ENCODE results near the gene BAD. TPM values are rescaled to one million over a fixed set of nuclear protein-coding genes. Genes with fewer than 3 reads are reported as not detected.

Gene BAD
- total and polyA plus RNA-seq, 10 of the 15 experiments (the other 5 are each of a cell fraction or from before 2014, with no cell fraction given): 1.5 to 67.2 (median 39.6) TPM

DNA sequence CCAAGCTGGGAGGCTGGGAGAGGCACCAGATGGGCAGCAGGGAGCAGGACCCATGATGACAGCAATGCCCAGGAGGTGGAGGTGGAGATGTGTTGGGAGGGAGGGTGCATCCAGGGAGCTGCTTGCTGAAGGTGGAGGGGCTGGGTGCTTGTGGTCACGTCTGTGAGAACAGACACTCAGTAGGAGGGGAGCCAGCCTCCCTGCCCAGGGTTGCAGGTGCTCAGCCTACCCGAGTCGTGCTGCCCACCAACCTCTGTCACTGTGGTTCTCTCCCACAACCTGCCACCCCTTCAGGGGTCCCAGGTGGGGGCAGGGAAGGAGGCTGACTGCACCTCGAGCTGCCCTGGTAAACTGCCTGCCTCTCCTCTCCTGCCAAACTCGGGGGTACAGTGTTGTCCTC, 38.9 kb upstream of the BAD start:
- ChIA-PET CTCF (interaction anchor here (0.7 to 3.6 kb wide), 5 partner anchors 9 to 459 kb away, joined by 3 to 19 read pairs (median 5); no protein-coding TSS in a partner anchor), SMC1A (ENCODE audit: uncharacterized antibody, unreplicated experiment) (no interaction called here), POLR2A (interaction anchor here (0.6 to 1.4 kb wide), 4 partner anchors 8 to 1620 kb away, joined by 3 to 6 read pairs (median 3); no protein-coding TSS in a partner anchor), RAD21 (ENCODE audit: unreplicated experiment) (interaction anchor here (0.6 to 2.0 kb wide), 3 partner anchors 8 to 12 kb away, joined by 4 to 6 read pairs (median 4); no protein-coding TSS in a partner anchor)
- Histone ChIP-seq H3K27me3 (replicated peaks in 1 of 2; ENCODE audit: control insufficient read depth in 2 of 2, insufficient read depth in 2 of 2, low read length in 1 of 2) (no peaks in the 10 kb centered on the region), H3K36me3 (ENCODE audit: control insufficient read depth in 2 of 2, insufficient read depth in 2 of 2, low read length in 1 of 2) (peaks cover 0 to 2% of the 10 kb centered on the region in 2 experiments; a peak in 2 of 4 replicates), H3K9me3 (replicated peaks; ENCODE audit: control insufficient read depth, insufficient read depth, low read length) (no peaks in the 10 kb centered on the region; the same call in 2 of the 3 replicates), H3K4me1 (ENCODE audit: control insufficient read depth, insufficient read depth, low read length) (peaks cover 4% of the 10 kb centered on the region; the same call in 1 of the 2 replicates), H3K9ac (ENCODE audit: control insufficient read depth, insufficient read depth, low read length) (no peak overlapping the region), H3K4me2 (ENCODE audit: control insufficient read depth, insufficient read depth) (no peak overlapping the region), H3K79me2 (ENCODE audit: control insufficient read depth, insufficient read depth, low read length) (peaks cover 13% of the 10 kb centered on the region), H3K27ac (ENCODE audit: control insufficient read depth, insufficient read depth) (no peak overlapping the region), H4K20me1 (ENCODE audit: control insufficient read depth, insufficient read depth) (no peaks in the 10 kb centered on the region), H3K4me3 (no peak overlapping the region), H2AFZ (ENCODE audit: control insufficient read depth, low read depth, low read length) (no peak overlapping the region)
- intact Hi-C loops (cut with micrococcal nuclease; ENCODE audit: unreplicated experiment) (no loop called here), in situ Hi-C loops (cut with MboI) (no loop called here)
- no peak for TF ChIP-seq SREBF1 (IDR thresholded peaks at IDR 0.05; ENCODE audit: low read length)
- no peak for TF ChIP-seq REST (IDR thresholded peaks at IDR 0.05; ENCODE audit: low read depth, low read length)
- no peak for TF ChIP-seq BHLHE40 (IDR thresholded peaks at IDR 0.05; ENCODE audit: borderline replicate concordance in 1 of 2, low read depth in 2 of 2, low read length in 1 of 2)
- no peak for TF ChIP-seq ATF7 (IDR thresholded peaks at IDR 0.05; ENCODE audit: low read depth)
- no peak for TF ChIP-seq BMI1 (IDR thresholded peaks at IDR 0.05; ENCODE audit: borderline replicate concordance)
- no peak for TF ChIP-seq MYB (IDR thresholded peaks at IDR 0.05; ENCODE audit: borderline replicate concordance, low read depth, low read length)
- TF ChIP-seq CHD1 (IDR thresholded peaks at IDR 0.05; ENCODE audit: low read depth, low read length): no peak
- TF ChIP-seq NFYA (IDR thresholded peaks at IDR 0.05; ENCODE audit: borderline replicate concordance, low read depth, low read length): no peak
- no peak for TF ChIP-seq MEF2B (IDR thresholded peaks at IDR 0.05; ENCODE audit: partially characterized antibody, poor library complexity, severe bottlenecking)
- TF ChIP-seq YY1 (IDR thresholded peaks at IDR 0.05; ENCODE audit: low read depth, low read length): no peak
- ATAC-seq: no peak
- BruUV-seq (replicated peaks): no TSS peak
- FAIRE-seq: no peak
- no peak for DNase-seq (ENCODE audit: low read depth, low spot score)
- WGBS (ENCODE audit: insufficient coverage, insufficient replicate concordance, low lambda C conversion rate, missing lambda C conversion rate): 63% methylated on average over 5 of the region's 5 CpGs
